ENCODE data around the gene MASTL.

DNA sequence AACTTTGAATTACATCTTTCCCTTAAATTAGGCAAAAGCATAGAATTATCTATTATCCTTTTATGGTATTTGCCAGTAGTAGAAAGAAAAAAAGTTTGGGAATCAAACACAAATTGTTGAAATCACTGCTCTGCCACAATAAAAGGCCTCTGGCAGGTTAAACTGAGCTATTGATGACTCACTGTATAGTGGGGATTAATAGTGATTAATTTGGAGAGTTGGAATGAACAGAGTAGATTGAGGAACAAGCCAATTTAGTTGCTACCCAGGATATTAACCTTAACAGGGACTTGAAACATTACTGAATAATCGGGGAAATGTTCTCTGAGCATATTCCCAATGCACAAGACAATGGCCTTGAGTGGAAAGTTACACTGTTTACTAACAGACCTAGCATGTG, 33.1 kb downstream of the MASTL start:
- TF ChIP-seq, protein P1, sequence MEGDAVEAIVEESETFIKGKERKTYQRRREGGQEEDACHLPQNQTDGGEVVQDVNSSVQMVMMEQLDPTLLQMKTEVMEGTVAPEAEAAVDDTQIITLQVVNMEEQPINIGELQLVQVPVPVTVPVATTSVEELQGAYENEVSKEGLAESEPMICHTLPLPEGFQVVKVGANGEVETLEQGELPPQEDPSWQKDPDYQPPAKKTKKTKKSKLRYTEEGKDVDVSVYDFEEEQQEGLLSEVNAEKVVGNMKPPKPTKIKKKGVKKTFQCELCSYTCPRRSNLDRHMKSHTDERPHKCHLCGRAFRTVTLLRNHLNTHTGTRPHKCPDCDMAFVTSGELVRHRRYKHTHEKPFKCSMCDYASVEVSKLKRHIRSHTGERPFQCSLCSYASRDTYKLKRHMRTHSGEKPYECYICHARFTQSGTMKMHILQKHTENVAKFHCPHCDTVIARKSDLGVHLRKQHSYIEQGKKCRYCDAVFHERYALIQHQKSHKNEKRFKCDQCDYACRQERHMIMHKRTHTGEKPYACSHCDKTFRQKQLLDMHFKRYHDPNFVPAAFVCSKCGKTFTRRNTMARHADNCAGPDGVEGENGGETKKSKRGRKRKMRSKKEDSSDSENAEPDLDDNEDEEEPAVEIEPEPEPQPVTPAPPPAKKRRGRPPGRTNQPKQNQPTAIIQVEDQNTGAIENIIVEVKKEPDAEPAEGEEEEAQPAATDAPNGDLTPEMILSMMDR (conservative IDR thresholded peaks at IDR 0.05) = no peak
- no peak for TF ChIP-seq EZH2 (IDR thresholded peaks at IDR 0.05; ENCODE audit: low read depth)
